ENCODE data around the gene MMS22L.

GRCh38 chr6:97123112-97123511 lies 159.9 kb downstream of the MMS22L start:
- TF ChIP-seq TAF1 (IDR thresholded peaks at IDR 0.05; ENCODE audit: borderline replicate concordance, insufficient read depth, low read length) (no peak), POLR2AphosphoS5 (IDR thresholded peaks at IDR 0.05; ENCODE audit: low read depth, low read length) (no peak), SIN3A (IDR thresholded peaks at IDR 0.05; ENCODE audit: borderline replicate concordance, insufficient read depth, low read length) (no peak), REST (IDR thresholded peaks at IDR 0.05; ENCODE audit: insufficient read depth in 1 of 2, low read depth in 2 of 2, low read length in 2 of 2) (no peak), FOXP2 (optimal IDR thresholded peaks at IDR 0.05; ENCODE audit: borderline replicate concordance, extremely low read depth, extremely low read length, insufficient read depth) (no peak)

All from PFSK-1 (cell line).